Ascending aorta (tissue), 2 donors: ENCODE measurements around the gene FCER1G. TPM values are rescaled to one million over a fixed set of nuclear protein-coding genes. Genes with fewer than 3 reads are reported as not detected.
"Not testable (repeated sequence)": the region's sequence is repeated elsewhere in the genome, so short reads cannot be mapped to it uniquely, and the experiment has no call there.

Experiments
- DNase-seq, 2 donors: peaks; one replicate each; pipeline ENCODE4 v3.0.0-alpha.2; 2019; ENCODE audit warnings: low spot score in 2 of 2
- H3K27ac ChIP-seq, 2 donors: fragments of 200-600 bp; sonication (generic); one replicate each; pipeline ENCODE4 v1.5.1; 2016 to 2017; ENCODE audit warnings: mild to moderate bottlenecking in 1 of 2
- H3K27me3 ChIP-seq: fragments of 200-600 bp; sonication (generic); one replicate; pipeline ENCODE4 v1.5.1; 2017
- H3K36me3 ChIP-seq, 2 donors: fragments of 200-600 bp; sonication (generic); one replicate each; pipeline ENCODE4 v1.5.1; 2016
- H3K4me1 ChIP-seq, 2 donors: fragments of 200-600 bp; sonication (generic); one replicate each; pipeline ENCODE4 v1.5.1; 2016 to 2017; ENCODE audit warnings: mild to moderate bottlenecking in 1 of 2
- H3K4me3 ChIP-seq, 2 donors: fragments of 200-600 bp; sonication (generic); one replicate each; pipeline ENCODE4 v1.5.1; 2016 to 2017; ENCODE audit warnings: mild to moderate bottlenecking in 1 of 2
- H3K9me3 ChIP-seq, 2 donors: fragments of 200-600 bp; sonication (generic); one replicate each; pipeline ENCODE4 v1.5.1; 2016
- intact Hi-C: fragments of 100-400 bp; cut with DNase I; formaldehyde crosslinking; loops from one replicate; pipeline ENCODE4 v1.15.1; 2023
- total RNA-seq: library from RNA; depleted of rRNA; stranded (reverse); fragments of >200 nt; gene quantifications from one replicate; pipeline ENCODE4 v1.1.0, GENCODE V29; 2016
- TF ChIP-seq, protein P1 (sequence below), 3 experiments: fragments of 200-600 bp in 2 of 3; fragments of 450-650 bp in 1 of 3; sonication (generic) in 2 of 3; IDR thresholded peaks; one replicate each; pipeline ENCODE4 v1.5.1; 2016 to 2019; ENCODE audit warnings: antibody characterized with exemption in 3 of 3, mild to moderate bottlenecking in 1 of 3, moderate library complexity in 1 of 3

Gene FCER1G
- total RNA-seq, 1 donor from 2014 or later, result 69.9 TPM

DNA sequence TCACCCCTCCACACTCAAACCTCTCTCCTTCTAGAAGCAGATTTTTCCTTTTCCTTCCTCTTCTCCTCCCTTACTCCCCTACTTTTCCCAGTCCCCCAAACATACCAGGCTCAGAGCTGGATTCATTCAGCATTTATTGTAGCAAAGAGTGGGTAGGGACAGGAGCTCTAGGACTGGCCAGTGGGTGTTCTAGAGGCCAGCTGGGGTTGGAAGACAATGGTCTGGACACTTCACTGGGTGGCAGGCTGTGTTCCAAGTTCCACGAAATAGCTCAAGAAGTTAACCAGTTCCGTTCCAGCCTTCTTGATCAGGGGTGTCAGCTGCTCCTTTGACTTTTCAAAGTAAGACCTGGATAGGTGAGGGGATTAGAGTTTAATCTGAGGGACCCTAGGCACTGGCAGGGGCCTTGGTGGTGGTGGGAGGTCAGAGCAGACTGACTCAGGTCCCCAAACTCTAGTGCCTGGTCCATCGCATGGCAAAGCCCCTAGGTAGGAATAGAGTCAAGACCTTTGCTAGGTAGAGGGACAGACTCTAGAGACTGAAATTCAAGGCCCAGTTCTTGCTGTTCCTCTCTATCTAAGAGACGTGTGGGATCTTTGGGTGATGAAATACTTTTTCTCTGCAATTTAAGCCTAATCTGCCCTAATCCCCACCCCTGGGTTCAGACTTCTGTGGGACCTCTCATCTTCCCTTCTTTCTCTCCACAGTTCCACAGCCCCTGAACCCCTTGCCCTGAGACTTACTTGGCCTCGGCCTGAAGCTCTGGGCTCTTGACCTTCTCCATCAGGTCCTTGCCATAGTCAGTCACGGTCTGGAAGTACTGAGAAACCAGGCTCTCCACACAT is 7.3 kb downstream of the FCER1G start:
- DNase-seq, result no peak
- H3K4me3 ChIP-seq, result no peak overlapping the region
- intact Hi-C loops, result no loop called here

DNA sequence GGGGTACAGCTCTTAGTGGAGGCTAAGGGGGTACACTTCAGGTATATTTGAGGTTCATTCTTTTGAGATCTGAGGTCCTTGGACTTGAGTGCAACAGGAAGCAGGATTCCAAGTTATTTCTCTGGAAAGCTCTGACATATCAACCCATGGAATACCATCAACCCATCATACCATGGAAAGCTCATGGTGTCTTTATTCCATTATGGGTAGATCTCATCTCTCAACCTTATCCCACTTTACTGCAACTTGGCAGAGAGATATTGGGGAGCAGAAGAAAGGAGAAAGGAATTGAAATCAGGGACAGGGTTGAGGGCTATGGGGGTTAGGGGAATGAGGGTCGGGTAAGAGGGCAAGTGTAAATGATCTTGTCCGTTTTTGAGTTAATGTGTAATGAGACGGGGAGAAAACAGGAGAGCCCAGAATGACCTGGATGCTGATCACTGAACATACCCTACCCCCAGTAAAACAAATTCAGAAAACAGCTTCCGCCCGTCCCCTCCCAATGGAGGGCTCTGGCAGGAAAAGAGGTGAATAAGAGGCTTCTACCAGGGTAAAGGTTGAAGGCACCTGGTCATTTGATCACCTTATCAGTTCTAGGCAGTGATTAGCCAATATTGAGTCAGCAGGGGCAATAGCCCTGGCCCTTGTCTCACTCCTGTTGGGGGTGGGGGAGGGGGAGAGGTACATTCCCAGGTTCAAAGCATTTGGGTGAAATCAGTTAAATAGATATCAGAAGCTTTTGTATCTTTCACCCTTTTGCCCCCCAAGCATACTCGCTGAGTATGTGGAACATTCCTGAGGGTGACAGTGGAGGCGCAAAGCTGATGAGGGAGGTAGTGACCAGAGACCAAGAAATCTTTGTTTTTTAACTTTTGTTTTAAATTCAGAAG is 9.0 kb downstream of the FCER1G start:
- Histone ChIP-seq H3K4me3 (no peak overlapping the region), H3K27ac (no peak overlapping the region), H3K4me1 (peaks cover 7 to 16% of the 10 kb centered on the region in 2 donors), H3K36me3 (peaks cover 5 to 12% of the 10 kb centered on the region in 2 donors), H3K9me3 (no peaks in the 10 kb centered on the region), H3K27me3 (no peaks in the 10 kb centered on the region)
- TF ChIP-seq, protein P1, sequence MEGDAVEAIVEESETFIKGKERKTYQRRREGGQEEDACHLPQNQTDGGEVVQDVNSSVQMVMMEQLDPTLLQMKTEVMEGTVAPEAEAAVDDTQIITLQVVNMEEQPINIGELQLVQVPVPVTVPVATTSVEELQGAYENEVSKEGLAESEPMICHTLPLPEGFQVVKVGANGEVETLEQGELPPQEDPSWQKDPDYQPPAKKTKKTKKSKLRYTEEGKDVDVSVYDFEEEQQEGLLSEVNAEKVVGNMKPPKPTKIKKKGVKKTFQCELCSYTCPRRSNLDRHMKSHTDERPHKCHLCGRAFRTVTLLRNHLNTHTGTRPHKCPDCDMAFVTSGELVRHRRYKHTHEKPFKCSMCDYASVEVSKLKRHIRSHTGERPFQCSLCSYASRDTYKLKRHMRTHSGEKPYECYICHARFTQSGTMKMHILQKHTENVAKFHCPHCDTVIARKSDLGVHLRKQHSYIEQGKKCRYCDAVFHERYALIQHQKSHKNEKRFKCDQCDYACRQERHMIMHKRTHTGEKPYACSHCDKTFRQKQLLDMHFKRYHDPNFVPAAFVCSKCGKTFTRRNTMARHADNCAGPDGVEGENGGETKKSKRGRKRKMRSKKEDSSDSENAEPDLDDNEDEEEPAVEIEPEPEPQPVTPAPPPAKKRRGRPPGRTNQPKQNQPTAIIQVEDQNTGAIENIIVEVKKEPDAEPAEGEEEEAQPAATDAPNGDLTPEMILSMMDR (IDR thresholded peaks at IDR 0.05), result no peak
- intact Hi-C loops, result no loop called here
- no peak for DNase-seq

More for the DNA sequence above, 7.3 kb downstream of the FCER1G start:
- TF ChIP-seq, protein P1 (IDR thresholded peaks at IDR 0.05), result no peak
- Histone ChIP-seq H3K27ac (no peak overlapping the region), H3K9me3 (no peaks in the 10 kb centered on the region), H3K27me3 (no peaks in the 10 kb centered on the region), H3K4me1 (peaks cover 7 to 13% of the 10 kb centered on the region in 2 donors), H3K36me3 (no peaks in the 10 kb centered on the region)

DNA sequence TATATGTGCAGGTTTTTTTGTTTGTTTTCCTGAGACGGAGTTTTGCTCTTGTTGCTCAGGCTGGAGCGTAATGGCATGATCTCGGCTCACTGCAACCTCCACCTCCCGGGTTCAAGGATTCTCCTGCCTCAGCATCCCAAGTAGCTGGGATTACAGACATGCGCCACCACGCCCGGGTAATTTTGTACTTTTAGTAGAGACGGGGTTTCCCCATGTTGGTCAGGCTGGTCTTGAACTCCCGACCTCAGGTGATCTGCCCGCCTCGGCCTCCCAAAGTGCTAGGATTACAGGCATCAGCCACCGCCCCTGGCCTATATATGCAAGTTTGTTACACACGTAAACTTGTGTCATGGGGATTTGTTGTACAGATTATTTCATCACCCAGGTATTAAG is 9.6 kb downstream of the FCER1G start:
- H3K36me3 ChIP-seq, result peaks cover 11 to 19% of the 10 kb centered on the region in 2 donors
- intact Hi-C loops, result loop anchor here (5.0 kb wide), 1 partner anchor 143 kb away; the partner anchor contains the start of gene CFAP126
- H3K27ac ChIP-seq, H3K27me3 ChIP-seq, H3K4me3 ChIP-seq, H3K9me3 ChIP-seq, DNase-seq: not testable (repeated sequence)
- H3K4me1 ChIP-seq, result peaks cover 7 to 16% of the 10 kb centered on the region in 2 donors

- intact Hi-C loops, result loop anchor here (5.0 kb wide), 1 partner anchor 142 kb away; the partner anchor contains the start of gene CFAP126
- no peaks in the 10 kb centered on the region for H3K27me3 ChIP-seq
- peak overlapping the region in 1 of 2 donors; percentile 94 for H3K4me3 ChIP-seq
- peaks cover 12 to 23% of the 10 kb centered on the region in 2 donors for H3K36me3 ChIP-seq
- no peak for DNase-seq
- no peaks in the 10 kb centered on the region for H3K9me3 ChIP-seq
- H3K4me1 ChIP-seq, result peaks cover 7 to 16% of the 10 kb centered on the region in 2 donors
- H3K27ac ChIP-seq, result peak overlapping the region; percentile 33 to 38
- TF ChIP-seq, protein P1 (IDR thresholded peaks at IDR 0.05), result no peak
Observed at GRCh38 chr1:161225178-161225533, 10.1 kb downstream of the FCER1G start.

GRCh38 chr1:161225534-161226319 is 10.6 kb downstream of the FCER1G start, which contains the start of gene TOMM40L:
TOMM40L (plus strand) TSS chr1:161226060; CDS start chr1:161226490, 430 bp downstream.
- H3K36me3 ChIP-seq, result peaks cover 12 to 28% of the 10 kb centered on the region in 2 donors
- no peaks in the 10 kb centered on the region for H3K27me3 ChIP-seq
- TF ChIP-seq, protein P1 (IDR thresholded peaks at IDR 0.05), result peak in 2 of 3 experiments; percentile 27 to 36
- intact Hi-C loops, result loop anchor here (1.0 to 5.0 kb wide), 3 partner anchors 23 to 142 kb away; partner anchors contain the start of genes CFAP126, NDUFS2 and SDHC
- peak; percentile 79 to 96 for DNase-seq
- H3K4me1 ChIP-seq, result peaks cover 7 to 16% of the 10 kb centered on the region in 2 donors
- peak within 1 kb of the TSS; percentile 51 to 65 for H3K27ac ChIP-seq
- peak within 1 kb of the TSS; percentile 84 to 94 for H3K4me3 ChIP-seq
- H3K9me3 ChIP-seq, result no peaks in the 10 kb centered on the region
